K562 (cell line): ENCODE measurements around the gene IPO5. TPM values are rescaled to one million over a fixed set of nuclear protein-coding genes. Genes with fewer than 3 reads are reported as not detected.

Experiments used
- ATAC-seq: fragments of 200-7000 bp; cut with Tn5 transposase; 3 replicates; pipeline ENCODE4 v1.9.1; 2020; ENCODE audit warnings: moderate library complexity
- BruUV-seq: library from RNA; stranded (reverse); fragments of 400-500 nt; replicated peaks from 2 replicates; lab custom pipeline; 2021; lab: Mats Ljungman, UMichigan
- CTCF ChIA-PET: fragments of 300-600 bp; formaldehyde crosslinking; extraction: SDS; loops from one replicate; lab custom pipeline; 2021; ENCODE audit warnings: low intra/inter-chr PET ratio; lab: Yijun Ruan, JAX
- POLR2A ChIA-PET: fragments of 300-600, 350-650 bp; sonication (Branson Sonifier 250); formaldehyde crosslinking; extraction: SDS; loops from one replicate; lab custom pipeline; 2021; ENCODE audit warnings: antibody characterized with exemption, inconsistent platforms; lab: Yijun Ruan, JAX
- DNase-seq, 4 experiments: peaks; one replicate each; pipeline versions ENCODE4 v3.0.0 to v3.0.0-alpha.2; 2011 to 2018; ENCODE audit warnings: low spot score in 3 of 4, mixed read lengths in 3 of 4; ENCODE audit errors: extremely low read depth in 1 of 4
- FAIRE-seq: peaks from 2 replicates; lab custom pipeline; 2011; peaks lifted over from hg19 to GRCh38; lab: Jason Lieb, UNC
- H2AFZ ChIP-seq: 2 replicates; pipeline ENCODE4 v1.6.0; 2011; ENCODE audit warnings: low read depth, low read length, control low read depth, inconsistent platforms
- H3K27ac ChIP-seq: fragments of 200-600 bp; 3 replicates; pipeline ENCODE4 v1.8.0; 2011; ENCODE audit warnings: low read depth, mild to moderate bottlenecking, control low read depth, inconsistent platforms, low read length, moderate library complexity, mixed read lengths; ENCODE audit errors: extremely low read depth
- H3K27me3 ChIP-seq, 2 experiments: fragments of 300-600 bp in 1 of 2; 2 replicates in 1 of 2; 3 replicates in 1 of 2; pipeline versions ENCODE4 v1.6.0 to v1.8.0; 2011; ENCODE audit warnings: inconsistent platforms in 2 of 2, low read length in 2 of 2, mild to moderate bottlenecking in 1 of 2, mixed read lengths in 1 of 2, moderate library complexity in 1 of 2; ENCODE audit not compliant: control insufficient read depth in 2 of 2, insufficient read depth in 2 of 2
- H3K36me3 ChIP-seq: fragments of 300-600 bp; 3 replicates; pipeline ENCODE4 v1.8.0; 2011; ENCODE audit warnings: mild to moderate bottlenecking, low read length, inconsistent platforms; ENCODE audit not compliant: control insufficient read depth, insufficient read depth
- H3K4me1 ChIP-seq, 2 experiments: fragments of 200-600 bp in 1 of 2; replicated peaks in 1 of 2; 2 replicates in 1 of 2; 3 replicates in 1 of 2; pipeline versions ENCODE4 v1.5.1 to v1.8.0; 2011; ENCODE audit warnings: inconsistent platforms in 2 of 2, low read length in 2 of 2, mild to moderate bottlenecking in 1 of 2, mixed read lengths in 1 of 2, moderate library complexity in 1 of 2; ENCODE audit not compliant: control insufficient read depth in 2 of 2, insufficient read depth in 2 of 2
- H3K4me2 ChIP-seq: 2 replicates; pipeline ENCODE4 v1.6.1; 2011; ENCODE audit warnings: low read length, control low read depth, inconsistent platforms, mixed read lengths; ENCODE audit not compliant: insufficient read depth
- H3K4me3 ChIP-seq: fragments of 200-600 bp; sonication (generic), shearing (Covaris generic); 2 replicates; pipeline ENCODE4 v1.5.1; 2016; ENCODE audit warnings: control low read depth, inconsistent platforms
- H3K79me2 ChIP-seq: fragments of 200-600 bp; 3 replicates; pipeline ENCODE4 v1.8.0; 2011; ENCODE audit warnings: low read length, inconsistent platforms; ENCODE audit not compliant: control insufficient read depth, insufficient read depth
- H3K9ac ChIP-seq, 2 experiments: 2 replicates each; pipeline versions ENCODE4 v1.6.0 to v1.6.1; 2011; ENCODE audit warnings: low read depth in 2 of 2, low read length in 2 of 2, control low read depth in 1 of 2, inconsistent platforms in 1 of 2, mild to moderate bottlenecking in 1 of 2, mixed read lengths in 1 of 2; ENCODE audit not compliant: insufficient read depth in 1 of 2
- H3K9me1 ChIP-seq: one replicate; pipeline ENCODE4 v1.6.0; 2011; ENCODE audit warnings: inconsistent platforms, mild to moderate bottlenecking, low read length, moderate library complexity; ENCODE audit not compliant: control insufficient read depth, insufficient read depth
- H3K9me3 ChIP-seq: replicated peaks from 2 replicates; pipeline ENCODE4 v1.5.1; 2011; ENCODE audit warnings: low read depth, low read length, inconsistent platforms; ENCODE audit not compliant: control insufficient read depth, insufficient read depth
- H4K20me1 ChIP-seq: replicated peaks from 2 replicates; pipeline ENCODE4 v1.6.1; 2011; ENCODE audit warnings: low read length, inconsistent platforms, mixed read lengths; ENCODE audit not compliant: control insufficient read depth, insufficient read depth
- CREB3L1 ChIP-seq: fragments of 450-650 bp; IDR thresholded peaks from 2 replicates; pipeline ENCODE4 v1.6.1; 2014; ENCODE audit warnings: low read depth, mild to moderate bottlenecking, moderate library complexity, borderline replicate concordance
- KDM5B ChIP-seq: fragments of 200-600 bp; sonication (generic); IDR thresholded peaks from 2 replicates; pipeline ENCODE4 v1.6.1; 2012; ENCODE audit warnings: low read depth, mild to moderate bottlenecking, moderate library complexity, low read length, control low read depth, inconsistent platforms; ENCODE audit not compliant: insufficient replicate concordance
- MEIS2 ChIP-seq: fragments of 450-650 bp; IDR thresholded peaks from 2 replicates; pipeline ENCODE4 v1.6.1; 2014; ENCODE audit warnings: mild to moderate bottlenecking; ENCODE audit not compliant: partially characterized antibody
- NR2F6 ChIP-seq: fragments of 450-650 bp; formaldehyde crosslinking; IDR thresholded peaks from 2 replicates; pipeline ENCODE4 v1.4.0; 2020; ENCODE audit warnings: mild to moderate bottlenecking
- PHF20 ChIP-seq: fragments of 450-650 bp; IDR thresholded peaks from 2 replicates; pipeline ENCODE4 v1.6.1; 2018; ENCODE audit not compliant: partially characterized antibody
- SP2 ChIP-seq: IDR thresholded peaks from 2 replicates; pipeline ENCODE4 v1.6.1; 2011; ENCODE audit warnings: mild to moderate bottlenecking, low read depth, low read length, moderate library complexity; ENCODE audit not compliant: poor library complexity, severe bottlenecking; ENCODE audit errors: extremely low read depth
- TFAP4 ChIP-seq: sonication (generic); formaldehyde crosslinking; IDR thresholded peaks from 2 replicates; pipeline ENCODE4 v1.8.0; 2022; ENCODE audit warnings: missing genetic modification reagents, mild to moderate bottlenecking, moderate library complexity, borderline replicate concordance
- TSC22D4 ChIP-seq: fragments of 450-650 bp; IDR thresholded peaks from 2 replicates; pipeline ENCODE4 v1.6.1; 2016; ENCODE audit warnings: missing genetic modification characterization, missing biosample characterization, control low read depth
- WGBS: fragments of 100-300 bp; shearing (Covaris generic); methylation state at CpG from one replicate; pipeline ENCODE4 v1.1.6; 2016; ENCODE audit warnings: low coverage, mixed read lengths; ENCODE audit not compliant: insufficient coverage; ENCODE audit errors: missing lambda C conversion rate; 5-methylcytosine and 5-hydroxymethylcytosine counted together
- in situ Hi-C: fragments of 300-500 bp; cut with MboI; formaldehyde crosslinking; loops from 4 replicates; pipeline ENCODE4 v1.15.0; 2018; ENCODE audit warnings: inconsistent platforms, mixed read lengths
- intact Hi-C: fragments of 100-400 bp; cut with micrococcal nuclease; formaldehyde crosslinking; loops from 2 replicates; pipeline ENCODE4 v1.14.2; 2022
- polyA plus RNA-seq, 8 experiments: library from polyadenylated mRNA; depleted of rRNA in 4 of 8; stranded (reverse) in 5 of 8; unstranded in 3 of 8; fragments of >200 nt; fragmentation: Nextera tagmentation in 2 of 8; fragmentation: Illumina TruSeq in 1 of 8; extraction: Ambion mirVana in 2 of 8; extraction: Trizol in 1 of 8; gene quantifications; 2 replicates each; pipeline versions ENCODE4 v1.2.1 to v1.2.3, GENCODE V29; 2011 to 2014; ENCODE audit warnings: inconsistent platforms in 1 of 8, missing spikeins in 1 of 8
- total RNA-seq, 7 experiments: library from RNA; depleted of rRNA in 6 of 7; stranded (reverse); fragments of >200 nt in 6 of 7; fragmentation: Illumina TruSeq in 2 of 7; extraction: Trizol in 2 of 7; gene quantifications; 2 replicates each; pipeline versions ENCODE4 v1.2.1 to v1.2.3, GENCODE V29; 2011 to 2021; ENCODE audit warnings: low replicate concordance in 1 of 7

Gene IPO5
- total and polyA plus RNA-seq, 9 of the 15 experiments (the other 6 are each of a cell fraction or from before 2014, with no cell fraction given): 45.8 to 206 (median 134) TPM

- no peaks in the 10 kb centered on the region for H3K4me1 ChIP-seq
- WGBS: 100% methylated on average over 2 of the region's 3 CpGs
- POLR2A ChIA-PET: interaction anchor here (1.5 kb wide), 1 partner anchor 13 kb away, joined by 5 read pairs; no protein-coding TSS in a partner anchor
- in situ Hi-C loops (no loop called here), intact Hi-C loops (no loop called here)
- H3K9me1 ChIP-seq: no peaks in the 10 kb centered on the region
- CTCF ChIA-PET: no interaction called here
- no peak overlapping the region for H3K4me2 ChIP-seq
- no peaks in the 10 kb centered on the region for H3K9me3 ChIP-seq
- DNase-seq (no peak), FAIRE-seq (no peak), ATAC-seq (no peak)
- no peak overlapping the region for H2AFZ ChIP-seq
- H3K27ac ChIP-seq: no peak overlapping the region
- TF ChIP-seq TSC22D4 (tag): no peak
- no peak for TF ChIP-seq SP2
- no peak for TF ChIP-seq NR2F6 (CRISPR knock-in tag)
- TF ChIP-seq PHF20: no peak
- no peak for TF ChIP-seq CREB3L1
- TF ChIP-seq KDM5B: no peak
- no peak for TF ChIP-seq TFAP4 (CRISPR knock-in tag)
- TF ChIP-seq MEIS2: no peak
- no peak overlapping the region for H3K4me3 ChIP-seq
- H3K27me3 ChIP-seq: no peaks in the 10 kb centered on the region
- peaks cover 93% of the 10 kb centered on the region for H3K36me3 ChIP-seq
- no peaks in the 10 kb centered on the region for H4K20me1 ChIP-seq
- no TSS peak for BruUV-seq
- no peak overlapping the region for H3K9ac ChIP-seq
- H3K79me2 ChIP-seq: peaks cover 21% of the 10 kb centered on the region
These were observed 33.4 kb downstream of the IPO5 start for GRCh38 chr13:97986835-97987234.
